WTC11 (cell line): Measurements from ENCODE around the gene IGFBP5. TPM values are rescaled to one million over a fixed set of nuclear protein-coding genes. Genes with fewer than 3 reads are reported as not detected.

Experiments used
- ATAC-seq: fragments of 200-7000 bp; cut with Tn5 transposase; 2 replicates; pipeline ENCODE4 v1.10.0; 2021; ENCODE audit warnings: mild to moderate bottlenecking, moderate library complexity
- CTCF ChIA-PET: fragments of 300-600 bp; sonication (Branson Sonifier 250); formaldehyde crosslinking; loops from one replicate; lab custom pipeline; 2021; ENCODE audit warnings: antibody characterized with exemption; lab: Charles Lee
- POLR2A ChIA-PET: fragments of 350-600 bp; sonication (Branson Sonifier 250); formaldehyde crosslinking; loops from one replicate; lab custom pipeline; 2021; ENCODE audit warnings: antibody characterized with exemption; lab: Charles Lee
- DNase-seq: peaks from one replicate; pipeline ENCODE4 v3.0.0; 2021; ENCODE audit warnings: low spot score
- H3K27ac Mint-ChIP-seq: 2 replicates; pipeline ENCODE4 v1.8.0; 2021; ENCODE audit warnings: mixed read lengths
- H3K27me3 Mint-ChIP-seq: 2 replicates; pipeline ENCODE4 v1.8.0; 2021; ENCODE audit warnings: low read depth, mild to moderate bottlenecking, moderate library complexity, mixed read lengths
- H3K36me3 Mint-ChIP-seq: 2 replicates; pipeline ENCODE4 v1.8.0; 2021; ENCODE audit warnings: mixed read lengths
- H3K4me1 Mint-ChIP-seq: 2 replicates; pipeline ENCODE4 v1.8.0; 2022; ENCODE audit warnings: mixed read lengths
- H3K4me3 Mint-ChIP-seq: 2 replicates; pipeline ENCODE4 v1.8.0; 2021; ENCODE audit warnings: mild to moderate bottlenecking, moderate library complexity, mixed read lengths
- H3K9me3 Mint-ChIP-seq: 2 replicates; pipeline ENCODE4 v1.8.0; 2021; ENCODE audit warnings: mixed read lengths
- AFF4 ChIP-seq: sonication (generic); formaldehyde crosslinking; IDR thresholded peaks from 2 replicates; pipeline ENCODE4 v1.8.1; 2023; ENCODE audit warnings: mild to moderate bottlenecking, missing genetic modification reagents, borderline replicate concordance
- CDX4 ChIP-seq: fragments of 250-450 bp; sonication (Bioruptor Pico); IDR thresholded peaks from 2 replicates; pipeline ENCODE4 v1.9.0; 2021; ENCODE audit warnings: moderate library complexity, mild to moderate bottlenecking, inconsistent platforms, borderline replicate concordance
- ESRRA ChIP-seq: sonication (generic); formaldehyde crosslinking; IDR thresholded peaks from 2 replicates; pipeline ENCODE4 v1.8.1; 2022; ENCODE audit warnings: mild to moderate bottlenecking, missing genetic modification reagents, borderline replicate concordance
- FOXP4 ChIP-seq: sonication (generic); formaldehyde crosslinking; IDR thresholded peaks from 2 replicates; pipeline ENCODE4 v1.8.0; 2022; ENCODE audit warnings: mild to moderate bottlenecking, missing genetic modification reagents
- GABPB1 ChIP-seq: sonication (generic); formaldehyde crosslinking; IDR thresholded peaks from 2 replicates; pipeline ENCODE4 v1.8.1; 2023; ENCODE audit warnings: mild to moderate bottlenecking, missing genetic modification reagents
- HMGA2 ChIP-seq: fragments of 250-450 bp; sonication (Bioruptor Pico); IDR thresholded peaks from 2 replicates; pipeline ENCODE4 v1.4.0; 2021; ENCODE audit warnings: mild to moderate bottlenecking, moderate library complexity
- JUN ChIP-seq: sonication (generic); formaldehyde crosslinking; IDR thresholded peaks from 2 replicates; pipeline ENCODE4 v1.8.0; 2023; ENCODE audit warnings: mild to moderate bottlenecking, missing genetic modification reagents
- KAT7 ChIP-seq: sonication (generic); formaldehyde crosslinking; IDR thresholded peaks from 2 replicates; pipeline ENCODE4 v1.8.1; 2023; ENCODE audit warnings: missing genetic modification reagents, mild to moderate bottlenecking, borderline replicate concordance
- NFATC4 ChIP-seq: fragments of 250-450 bp; sonication (Bioruptor Pico); IDR thresholded peaks from 2 replicates; pipeline ENCODE4 v1.9.0; 2021; ENCODE audit warnings: mild to moderate bottlenecking
- NR3C1 ChIP-seq: sonication (generic); formaldehyde crosslinking; conservative IDR thresholded peaks from 2 replicates; pipeline ENCODE4 v1.8.1; 2023; ENCODE audit warnings: low read depth, mild to moderate bottlenecking, missing genetic modification reagents
- RELA ChIP-seq: sonication (generic); formaldehyde crosslinking; IDR thresholded peaks from 2 replicates; pipeline ENCODE4 v1.8.1; 2022; ENCODE audit warnings: missing genetic modification reagents, mild to moderate bottlenecking, borderline replicate concordance
- SMAD3 ChIP-seq: sonication (generic); formaldehyde crosslinking; IDR thresholded peaks from 2 replicates; pipeline ENCODE4 v1.8.0; 2022; ENCODE audit warnings: missing genetic modification reagents, mild to moderate bottlenecking, borderline replicate concordance
- TEAD4 ChIP-seq: sonication (generic); formaldehyde crosslinking; IDR thresholded peaks from 2 replicates; pipeline ENCODE4 v1.8.0; 2022; ENCODE audit warnings: mild to moderate bottlenecking, missing genetic modification reagents
- ZNF138 ChIP-seq: sonication (generic); formaldehyde crosslinking; conservative IDR thresholded peaks from 2 replicates; pipeline ENCODE4 v1.8.1; 2022; ENCODE audit warnings: mild to moderate bottlenecking, moderate library complexity, missing genetic modification reagents
- ZNF317 ChIP-seq: sonication (generic); formaldehyde crosslinking; IDR thresholded peaks from 2 replicates; pipeline ENCODE4 v1.8.1; 2023; ENCODE audit warnings: low read depth, mild to moderate bottlenecking, moderate library complexity, missing genetic modification reagents, borderline replicate concordance
- total RNA-seq: library from RNA; stranded (reverse); gene quantifications from 3 replicates; pipeline ENCODE4 v1.2.3, GENCODE V29; 2021
- TF ChIP-seq, protein P1 (sequence below): sonication (generic); formaldehyde crosslinking; IDR thresholded peaks from 2 replicates; pipeline ENCODE4 v1.8.0; 2023; ENCODE audit warnings: missing genetic modification reagents
- TF ChIP-seq, protein P2 (sequence below): sonication (generic); formaldehyde crosslinking; IDR thresholded peaks from 2 replicates; pipeline ENCODE4 v1.8.1; 2022; ENCODE audit warnings: low read depth, missing genetic modification reagents, borderline replicate concordance

Gene IGFBP5
- total RNA-seq, 1 experiment from 2014 or later: 5.3 TPM

DNA sequence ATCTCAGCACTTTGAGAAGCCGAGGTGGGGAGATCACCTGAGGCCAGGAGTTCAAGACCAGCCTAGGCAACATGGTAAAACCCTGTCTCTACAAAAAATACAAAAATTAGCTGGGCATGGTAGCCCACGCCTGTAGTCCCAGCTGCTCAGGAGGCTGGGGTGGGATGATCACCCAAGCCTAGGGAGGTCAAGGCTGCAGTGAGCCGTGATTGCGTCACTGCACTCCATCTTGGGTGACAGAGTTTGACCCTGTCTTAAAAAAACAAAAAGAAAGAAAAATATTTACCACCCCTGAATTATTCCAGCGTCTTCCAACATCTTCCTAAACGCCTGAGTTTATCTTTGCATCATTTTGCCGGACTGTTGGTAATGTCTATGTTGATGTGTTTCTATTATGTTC lies 6.2 kb upstream of the IGFBP5 start:
- CTCF ChIA-PET: no interaction called here

More for the DNA sequence above, 6.2 kb upstream of the IGFBP5 start:
- TF ChIP-seq NR3C1 (no peak), GABPB1 (no peak), CDX4 (CRISPR knock-in tag) (no peak), JUN (CRISPR knock-in tag) (no peak), KAT7 (no peak), NFATC4 (CRISPR knock-in tag) (no peak), FOXP4 (CRISPR knock-in tag) (no peak), RELA (CRISPR knock-in tag) (no peak), HMGA2 (CRISPR knock-in tag) (no peak), ZNF138 (CRISPR knock-in tag) (no peak), ZNF317 (CRISPR knock-in tag) (no peak), AFF4 (no peak), ESRRA (CRISPR knock-in tag) (no peak), TEAD4 (CRISPR knock-in tag) (no peak), SMAD3 (CRISPR knock-in tag) (no peak)
- TF ChIP-seq, protein P1, sequence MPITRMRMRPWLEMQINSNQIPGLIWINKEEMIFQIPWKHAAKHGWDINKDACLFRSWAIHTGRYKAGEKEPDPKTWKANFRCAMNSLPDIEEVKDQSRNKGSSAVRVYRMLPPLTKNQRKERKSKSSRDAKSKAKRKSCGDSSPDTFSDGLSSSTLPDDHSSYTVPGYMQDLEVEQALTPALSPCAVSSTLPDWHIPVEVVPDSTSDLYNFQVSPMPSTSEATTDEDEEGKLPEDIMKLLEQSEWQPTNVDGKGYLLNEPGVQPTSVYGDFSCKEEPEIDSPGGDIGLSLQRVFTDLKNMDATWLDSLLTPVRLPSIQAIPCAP: no peak
- TF ChIP-seq, protein P2, sequence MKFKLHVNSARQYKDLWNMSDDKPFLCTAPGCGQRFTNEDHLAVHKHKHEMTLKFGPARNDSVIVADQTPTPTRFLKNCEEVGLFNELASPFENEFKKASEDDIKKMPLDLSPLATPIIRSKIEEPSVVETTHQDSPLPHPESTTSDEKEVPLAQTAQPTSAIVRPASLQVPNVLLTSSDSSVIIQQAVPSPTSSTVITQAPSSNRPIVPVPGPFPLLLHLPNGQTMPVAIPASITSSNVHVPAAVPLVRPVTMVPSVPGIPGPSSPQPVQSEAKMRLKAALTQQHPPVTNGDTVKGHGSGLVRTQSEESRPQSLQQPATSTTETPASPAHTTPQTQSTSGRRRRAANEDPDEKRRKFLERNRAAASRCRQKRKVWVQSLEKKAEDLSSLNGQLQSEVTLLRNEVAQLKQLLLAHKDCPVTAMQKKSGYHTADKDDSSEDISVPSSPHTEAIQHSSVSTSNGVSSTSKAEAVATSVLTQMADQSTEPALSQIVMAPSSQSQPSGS (CRISPR knock-in tag): no peak
- 0 out of 2 replicates have a peak, but pooled peaks cover 2% of the 10 kb centered on the region for H3K27me3 Mint-ChIP-seq
- ATAC-seq (no peak), DNase-seq (no peak)
- no peaks in the 10 kb centered on the region for H3K36me3 Mint-ChIP-seq
- H3K4me3 Mint-ChIP-seq: no peak overlapping the region
- H3K27ac Mint-ChIP-seq: no peak overlapping the region
- no peaks in the 10 kb centered on the region for H3K9me3 Mint-ChIP-seq
- POLR2A ChIA-PET: interaction anchor here (0.5 kb wide), 1 partner anchor 408 kb away, joined by 3 read pairs; no protein-coding TSS in a partner anchor
- peaks cover 8% of the 10 kb centered on the region for H3K4me1 Mint-ChIP-seq
